ENCODE results near the gene LBR.
"Not testable (repeated sequence)": the region's sequence is repeated elsewhere in the genome, so short reads cannot be mapped to it uniquely, and the experiment has no call there.

The LBR gene

GRCh38 chr1:225427235-225428067 is at the start of gene LBR:
TSS of gene LBR (minus strand) at chr1:225428038. CDS start at chr1:225424075, 3,963 bp downstream.
- DNase-seq (ENCODE audit: low read depth), result peak; percentile 13

GRCh38 chr1:225477296-225477911 is 49.6 kb upstream of the LBR start:
- no peak for DNase-seq (ENCODE audit: low read depth)

- no peak for DNase-seq (ENCODE audit: low read depth)
These were observed 48.7 kb upstream of the LBR start for GRCh38 chr1:225476538-225476988.

DNA sequence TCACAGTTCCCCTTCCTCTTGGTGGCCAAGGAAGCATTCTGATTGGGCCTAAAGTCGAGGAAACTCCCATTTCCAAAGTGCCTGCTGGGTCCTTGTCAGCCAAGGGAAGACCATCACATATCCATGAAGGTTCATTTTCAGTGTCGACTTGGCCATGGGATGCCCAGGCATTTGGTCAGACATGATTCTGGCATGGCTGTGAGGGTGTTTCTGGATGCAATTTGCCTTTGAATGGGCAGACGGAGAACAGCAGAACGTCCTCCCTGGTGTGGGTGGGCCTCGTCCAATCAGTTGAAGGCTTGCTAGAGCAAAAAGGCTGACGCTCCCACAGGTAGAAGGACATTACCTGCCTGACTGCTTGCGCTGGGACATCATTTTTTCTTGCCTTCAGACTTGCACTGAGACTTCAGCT is 48.3 kb upstream of the LBR start:
- DNase-seq (ENCODE audit: low read depth), result no peak

DNA sequence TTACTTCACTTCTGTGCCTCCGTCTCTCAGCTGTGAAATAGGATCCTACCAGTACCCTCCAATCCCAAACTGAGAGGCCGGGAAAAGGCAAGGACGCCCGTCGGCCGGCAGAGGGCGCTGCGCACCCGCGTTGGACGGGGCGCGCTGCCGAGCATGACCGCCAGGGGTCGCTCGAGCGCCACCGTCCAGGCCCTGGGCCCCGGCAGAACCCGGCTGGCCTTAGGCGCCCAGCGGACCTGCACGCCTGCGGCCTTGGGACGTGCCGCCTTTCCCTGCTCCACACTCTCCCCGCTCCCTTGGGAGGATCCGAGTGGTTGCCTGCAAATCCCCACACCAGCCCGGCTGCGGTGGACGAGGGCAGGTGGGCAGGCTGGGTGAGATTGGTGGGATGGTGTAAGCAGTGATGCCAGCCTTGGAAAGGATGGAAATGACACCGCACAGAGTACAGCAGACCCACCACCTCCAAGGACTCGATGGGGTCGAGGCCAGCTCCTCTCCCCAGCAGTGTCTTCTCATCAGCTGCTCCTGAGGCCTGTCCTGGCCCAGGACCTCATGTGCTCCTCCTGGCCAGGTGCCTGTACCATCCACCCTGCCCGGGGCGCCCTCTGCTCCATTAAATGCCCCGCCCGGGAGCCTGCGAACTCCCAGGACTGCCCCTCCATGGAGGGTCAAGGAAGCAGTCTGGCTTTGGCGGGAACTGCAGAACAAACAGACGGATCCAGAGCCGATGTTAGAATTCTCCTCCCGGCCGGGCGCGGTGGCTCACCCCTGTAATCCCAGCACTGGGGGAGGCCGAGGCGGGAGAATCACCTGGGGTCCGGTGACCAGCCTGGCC is 47.4 kb upstream of the LBR start:
- peak; percentile 49 for DNase-seq (ENCODE audit: low read depth)

DNA sequence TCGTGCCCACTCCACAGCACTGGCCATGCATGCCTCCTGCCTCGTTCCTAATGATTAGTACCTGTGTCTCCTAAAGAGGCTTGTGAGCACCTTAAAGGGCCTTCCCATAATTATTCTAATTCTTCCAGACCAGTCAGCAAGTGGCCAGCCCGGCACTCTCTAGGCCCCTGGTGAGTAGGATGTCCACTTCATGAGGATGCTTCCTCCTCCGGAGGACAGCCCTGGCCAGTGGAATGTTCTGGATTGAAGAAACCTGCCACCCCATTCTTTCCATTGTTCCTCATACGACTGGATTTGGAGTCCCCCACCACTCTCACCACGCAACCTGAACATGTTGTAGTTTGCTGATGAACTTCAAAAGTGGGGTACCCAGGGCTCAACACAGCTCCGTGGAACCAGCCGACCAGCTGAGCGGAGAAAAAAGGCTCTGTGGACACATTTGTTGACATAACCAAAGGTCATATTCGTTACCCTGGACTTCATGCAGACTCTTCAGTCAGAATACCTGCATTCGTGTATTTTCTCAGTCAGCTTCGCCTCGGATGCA is 46.7 kb upstream of the LBR start:
- DNase-seq (ENCODE audit: low read depth), result no peak

DNA sequence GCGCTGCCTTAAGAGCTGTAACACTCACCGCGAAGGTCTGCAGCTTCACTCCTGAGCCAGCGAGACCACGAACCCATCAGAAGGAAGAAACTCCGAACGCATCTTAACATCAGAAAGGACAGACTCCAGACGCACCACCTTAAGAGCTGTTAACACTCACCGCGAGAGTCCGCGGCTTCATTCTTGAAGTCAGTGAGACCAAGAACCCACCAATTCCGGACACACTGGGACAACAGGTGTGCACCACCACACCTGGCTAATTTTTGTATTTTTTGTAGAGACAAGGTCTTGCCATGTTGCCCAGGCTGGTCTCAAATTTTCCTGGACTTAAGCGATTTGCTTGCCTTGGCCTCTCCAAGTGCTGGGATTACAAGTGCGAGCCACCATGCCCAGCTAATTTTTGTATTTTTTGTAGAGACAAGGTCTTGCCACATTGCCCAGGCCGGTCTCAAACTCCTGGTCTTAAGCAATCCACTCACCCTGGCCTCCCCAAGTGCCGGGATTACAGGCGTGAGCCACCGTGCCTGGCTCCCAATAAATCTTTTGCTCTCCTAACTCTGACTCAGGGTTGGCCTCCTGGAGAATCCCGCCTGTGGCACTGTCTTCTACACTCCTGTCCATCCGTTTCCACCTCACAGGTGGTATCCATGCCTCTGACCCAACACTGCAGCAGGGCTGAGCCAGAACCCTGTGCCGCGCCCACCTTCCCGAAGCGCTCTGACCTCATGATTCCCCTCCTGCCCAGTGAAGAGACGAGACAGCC is 46.0 kb upstream of the LBR start:
- not testable (repeated sequence) for DNase-seq (ENCODE audit: low read depth)

GRCh38 chr1:225473266-225473665 is 45.4 kb upstream of the LBR start:
- not testable (repeated sequence) for DNase-seq (ENCODE audit: low read depth)

GRCh38 chr1:225471453-225472301 is 43.8 kb upstream of the LBR start:
- no peak for DNase-seq (ENCODE audit: low read depth)

- DNase-seq (ENCODE audit: low read depth), result no peak
These were observed 43.2 kb upstream of the LBR start for GRCh38 chr1:225471109-225471452.

DNA sequence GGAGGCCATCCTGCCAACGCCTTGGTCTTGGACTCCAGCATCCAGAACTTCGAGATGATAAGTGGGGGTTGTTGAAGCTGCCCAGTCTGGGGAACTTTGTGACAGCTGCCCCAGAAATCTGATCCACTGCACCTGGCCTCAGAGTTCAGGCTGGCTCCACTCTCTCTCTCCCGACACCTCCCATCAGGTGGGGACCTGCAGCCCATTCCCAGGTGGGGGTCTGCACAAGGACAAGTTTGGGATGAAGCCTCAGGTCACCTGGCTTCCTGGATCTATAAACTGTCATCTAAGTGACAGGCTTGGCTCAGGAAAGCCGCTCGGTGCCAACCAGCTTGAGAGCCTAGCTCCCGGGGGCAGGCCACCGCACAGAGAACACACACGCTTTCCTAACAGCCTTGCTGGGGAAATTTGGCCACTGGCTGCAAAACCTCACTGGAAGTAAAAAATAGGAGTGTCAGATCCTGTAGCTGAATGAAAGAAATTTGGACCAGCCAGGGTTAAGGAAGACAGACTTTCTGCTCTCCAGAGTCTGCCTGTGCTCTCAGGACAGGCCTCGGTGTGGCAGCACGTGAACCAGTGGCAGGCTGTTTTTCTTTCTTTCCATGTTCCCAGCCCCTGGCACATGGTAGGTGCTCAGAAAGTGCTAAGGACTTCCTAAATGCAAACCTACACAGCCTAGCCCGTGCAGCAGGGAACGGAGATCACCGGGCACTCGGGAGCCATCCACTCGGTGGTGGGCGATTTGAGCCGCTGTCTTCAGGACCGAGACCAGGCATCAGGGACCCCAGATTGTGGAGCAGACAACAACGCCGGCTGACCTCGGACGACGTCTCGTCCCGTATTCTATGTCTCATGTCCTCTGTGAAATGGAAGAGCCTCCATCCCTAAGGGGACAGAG is 42.6 kb upstream of the LBR start:
- DNase-seq (ENCODE audit: low read depth), result no peak

DNA sequence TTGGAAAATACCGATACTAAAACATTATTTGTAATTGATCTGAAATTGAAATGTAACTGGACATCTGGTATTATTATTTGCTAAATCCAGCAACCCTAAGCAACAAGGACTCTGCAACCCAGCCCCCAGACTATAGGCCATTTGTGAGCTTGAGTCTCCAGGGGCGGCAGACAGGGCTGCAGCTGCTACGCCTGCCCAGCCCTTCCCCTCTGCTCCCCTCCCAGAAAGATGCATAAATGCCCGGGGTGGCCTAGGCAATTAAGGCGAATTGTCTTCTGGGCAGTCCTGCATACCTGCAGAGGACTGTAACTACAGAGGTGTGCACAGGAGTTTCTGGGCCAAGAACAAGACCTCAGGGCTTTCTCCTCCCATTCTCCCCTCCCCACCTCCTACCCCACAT is 41.2 kb upstream of the LBR start:
- DNase-seq (ENCODE audit: low read depth), result no peak

GRCh38 chr1:225468270-225469020 is 40.6 kb upstream of the LBR start:
- no peak for DNase-seq (ENCODE audit: low read depth)

GRCh38 chr1:225467193-225468020 is 39.6 kb upstream of the LBR start:
- DNase-seq (ENCODE audit: low read depth), result no peak

DNA sequence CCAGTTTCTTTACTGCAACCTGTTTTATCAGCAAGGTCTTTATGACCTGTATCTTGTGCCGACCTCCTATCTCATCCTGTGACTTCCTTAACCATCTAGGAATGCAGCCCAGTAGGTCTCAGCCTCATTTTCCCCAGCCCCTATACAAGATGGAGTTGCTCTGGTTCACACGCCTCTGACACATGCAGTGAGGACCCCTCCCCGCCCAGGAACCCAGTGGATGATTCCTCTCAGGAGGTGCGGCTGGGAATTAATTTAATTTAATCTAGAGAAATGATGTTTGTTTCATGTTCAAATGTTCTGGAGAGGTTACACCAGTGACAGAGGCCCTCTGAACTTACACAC is 39.0 kb upstream of the LBR start:
- no peak for DNase-seq (ENCODE audit: low read depth)

DNA sequence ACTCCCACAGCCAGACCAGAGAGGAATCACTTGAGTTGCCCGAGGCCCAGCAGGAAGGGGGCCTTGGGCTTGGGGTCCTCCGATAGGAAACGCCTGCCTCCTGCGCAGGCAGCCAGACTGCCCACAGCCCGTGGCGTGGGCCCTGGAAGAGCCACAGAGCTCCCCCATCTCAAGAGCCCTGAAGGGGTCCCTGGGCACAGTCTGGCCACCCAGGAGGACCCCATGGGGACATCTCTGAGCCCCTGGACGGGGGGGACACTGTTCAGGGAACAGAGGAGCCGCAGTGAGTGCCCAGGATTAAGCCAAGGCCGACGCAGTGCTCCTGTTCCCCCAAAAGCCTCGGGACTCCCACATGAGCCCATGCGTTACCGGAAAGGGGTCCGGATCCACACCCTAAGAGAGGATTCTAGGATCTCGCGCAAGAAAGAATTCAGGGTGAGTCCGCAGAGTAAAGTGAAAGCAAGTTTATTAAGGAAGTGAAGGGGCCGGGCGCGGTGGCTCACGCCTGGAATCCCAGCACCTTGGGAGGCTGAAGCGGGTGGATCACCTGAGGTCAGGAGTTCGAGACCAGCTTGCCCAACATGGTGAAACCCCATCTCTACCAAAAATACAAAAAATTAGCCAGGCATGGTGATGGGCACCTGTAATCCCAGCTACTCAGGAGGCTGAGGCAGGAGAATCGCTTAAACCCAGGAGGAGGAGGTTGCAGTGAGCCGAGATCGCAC is 38.1 kb upstream of the LBR start:
- DNase-seq (ENCODE audit: low read depth), result no peak
